Tibial nerve (tissue), 4 donors: ENCODE data around the gene VWA3A. TPM values are rescaled to one million over a fixed set of nuclear protein-coding genes. Genes with fewer than 3 reads are reported as not detected.

Experiments used
- DNase-seq, 2 donors: peaks; one replicate each; pipeline ENCODE4 v3.0.0-alpha.2; 2019; ENCODE audit warnings: low spot score in 2 of 2
- H3K27ac ChIP-seq, 4 donors: fragments of 200-600 bp; sonication (generic) in 3 of 4; one replicate each; pipeline ENCODE4 v1.5.1; 2017 to 2019; ENCODE audit warnings: mild to moderate bottlenecking in 1 of 4
- H3K27me3 ChIP-seq, 2 donors: fragments of 200-600 bp; sonication (generic) in 1 of 2; one replicate each; pipeline versions ENCODE4 v1.5.1 to v1.6.0; 2017 to 2019
- H3K36me3 ChIP-seq, 3 donors: fragments of 200-600 bp; sonication (generic); one replicate each; pipeline ENCODE4 v1.5.1; 2018 to 2019
- H3K4me1 ChIP-seq, 4 donors: fragments of 200-600 bp; sonication (generic) in 3 of 4; one replicate each; pipeline ENCODE4 v1.5.1; 2017 to 2019
- H3K4me3 ChIP-seq, 4 donors: fragments of 200-600 bp; sonication (generic) in 3 of 4; one replicate each; pipeline ENCODE4 v1.5.1; 2017 to 2019; ENCODE audit warnings: mild to moderate bottlenecking in 1 of 4, moderate library complexity in 1 of 4
- H3K9me3 ChIP-seq, 4 donors: fragments of 200-600 bp; sonication (generic) in 3 of 4; one replicate each; pipeline ENCODE4 v1.5.1; 2017 to 2019
- CTCF ChIP-seq, 5 experiments: fragments of 200-600 bp in 3 of 5; fragments of 450-650 bp in 2 of 5; sonication (generic) in 3 of 5; IDR thresholded peaks; one replicate each; pipeline ENCODE4 v1.5.1; 2016 to 2019; ENCODE audit warnings: antibody characterized with exemption in 5 of 5, mild to moderate bottlenecking in 3 of 5, moderate library complexity in 2 of 5
- EP300 ChIP-seq, 2 donors: sonication (generic); formaldehyde crosslinking; IDR thresholded peaks; one replicate each; pipeline ENCODE4 v1.6.1; 2017; ENCODE audit warnings: antibody characterized with exemption in 2 of 2, mild to moderate bottlenecking in 1 of 2
- POLR2A ChIP-seq, 2 donors: fragments of 450-650 bp; IDR thresholded peaks; one replicate each; pipeline ENCODE4 v1.6.1; 2017; ENCODE audit warnings: antibody characterized with exemption in 2 of 2, mild to moderate bottlenecking in 2 of 2, moderate library complexity in 2 of 2
- WGBS, 2 donors: methylation state at CpG; one replicate each; pipeline ENCODE4 v1.1.5; 2018; 5-methylcytosine and 5-hydroxymethylcytosine counted together
- total RNA-seq, 4 donors: library from RNA; depleted of rRNA; stranded (reverse); fragments of >200 nt; gene quantifications; one replicate each; pipeline ENCODE4 v1.1.0, GENCODE V29; 2016

Gene VWA3A
- total RNA-seq, 4 donors from 2014 or later, result 2.0 TPM; not detected in 3

- 3 to 6% methylated on average over 18 of the region's 18 CpGs for WGBS, 2 donors
- no peaks in the 10 kb centered on the region for H3K9me3 ChIP-seq
- peak overlapping the region; percentile 93 to 99 (median 96) for H3K27ac ChIP-seq
- no peak for TF ChIP-seq POLR2A (IDR thresholded peaks at IDR 0.05)
- TF ChIP-seq EP300 (IDR thresholded peaks at IDR 0.05), result no peak
- H3K4me1 ChIP-seq, result peaks cover 0 to 41% (median 31%) of the 10 kb centered on the region in 4 donors
- no peaks in the 10 kb centered on the region for H3K36me3 ChIP-seq
- peak overlapping the region; percentile 43 to 76 (median 63) for H3K4me3 ChIP-seq
- no peaks in the 10 kb centered on the region for H3K27me3 ChIP-seq
- peak; percentile 48 to 55 for DNase-seq
These were observed 97.2 kb downstream of the VWA3A start for GRCh38 chr16:22189473-22190080.

- TF ChIP-seq CTCF (IDR thresholded peaks at IDR 0.05), result peak in 1 of 5 experiments; percentile 31
- TF ChIP-seq POLR2A (IDR thresholded peaks at IDR 0.05), result peak; percentile 39 to 87
- TF ChIP-seq EP300 (IDR thresholded peaks at IDR 0.05), result peak; percentile 45 to 90
- no peaks in the 10 kb centered on the region for H3K9me3 ChIP-seq
- peak; percentile 100 for DNase-seq
- no peaks in the 10 kb centered on the region for H3K36me3 ChIP-seq
- peak overlapping the region; percentile 93 to 99 (median 96) for H3K27ac ChIP-seq
- H3K4me3 ChIP-seq, result peak overlapping the region; percentile 43 to 76 (median 63)
- WGBS, 2 donors, result 0% methylated on average over 42 to 48 of the region's 72 CpGs
- H3K4me1 ChIP-seq, result peaks cover 0 to 43% (median 31%) of the 10 kb centered on the region in 4 donors
- no peaks in the 10 kb centered on the region for H3K27me3 ChIP-seq
These were observed 97.9 kb downstream of the VWA3A start for GRCh38 chr16:22190081-22190775.

GRCh38 chr16:22190776-22191531 lies 98.6 kb downstream of the VWA3A start:
- Histone ChIP-seq H3K4me3 (peak overlapping the region; percentile 26 to 62 (median 54)), H3K27ac (peak overlapping the region; percentile 93 to 99 (median 96)), H3K4me1 (peaks cover 0 to 46% (median 33%) of the 10 kb centered on the region in 4 donors), H3K27me3 (no peaks in the 10 kb centered on the region), H3K36me3 (no peaks in the 10 kb centered on the region), H3K9me3 (no peaks in the 10 kb centered on the region)
- WGBS, 2 donors, result 1% methylated on average over 43 of the region's 43 CpGs
- peak; percentile 83 to 98 for TF ChIP-seq POLR2A (IDR thresholded peaks at IDR 0.05)
- peak in 2 of 5 experiments; percentile 26 to 29 for TF ChIP-seq CTCF (IDR thresholded peaks at IDR 0.05)
- TF ChIP-seq EP300 (IDR thresholded peaks at IDR 0.05), result peak; percentile 33 to 99
- peak; percentile 100 for DNase-seq

GRCh38 chr16:22191532-22192260 lies 99.4 kb downstream of the VWA3A start:
- TF ChIP-seq EP300 (IDR thresholded peaks at IDR 0.05) (no peak), POLR2A (IDR thresholded peaks at IDR 0.05) (no peak)
- no peak for DNase-seq
- Histone ChIP-seq H3K27me3 (no peaks in the 10 kb centered on the region), H3K4me3 (peak overlapping the region; percentile 26 to 62 (median 54)), H3K4me1 (peaks cover 0 to 52% (median 33%) of the 10 kb centered on the region in 4 donors), H3K9me3 (no peaks in the 10 kb centered on the region), H3K36me3 (no peaks in the 10 kb centered on the region), H3K27ac (peak overlapping the region; percentile 93 to 99 (median 96))
- 15 to 18% methylated on average over 9 of the region's 9 CpGs for WGBS, 2 donors

GRCh38 chr16:22192261-22193062 lies 100.1 kb downstream of the VWA3A start:
- 18 to 20% methylated on average over 16 of the region's 16 CpGs for WGBS, 2 donors
- Histone ChIP-seq H3K27me3 (no peaks in the 10 kb centered on the region), H3K36me3 (no peaks in the 10 kb centered on the region), H3K4me1 (peaks cover 0 to 52% (median 33%) of the 10 kb centered on the region in 4 donors), H3K27ac (peak overlapping the region; percentile 93 to 99 (median 96)), H3K4me3 (peak overlapping the region; percentile 26 to 62 (median 54)), H3K9me3 (no peaks in the 10 kb centered on the region)
- DNase-seq, result peak; percentile 81 to 91
- TF ChIP-seq CTCF (IDR thresholded peaks at IDR 0.05) (no peak), EP300 (IDR thresholded peaks at IDR 0.05) (peak in 1 of 2 donors; percentile 80), POLR2A (IDR thresholded peaks at IDR 0.05) (peak; percentile 5 to 55)
